Fibroblast of lung (primary cell): ENCODE data around the gene APC2.

Experiments
- CTCF ChIP-seq, 2 donors: IDR thresholded peaks in 1 of 2; conservative IDR thresholded peaks in 1 of 2; 1 replicate in 1 of 2; 2 replicates in 1 of 2; pipeline ENCODE4 v1.5.1; 2011 to 2012; ENCODE audit warnings: low read length in 2 of 2, control low read depth in 1 of 2, inconsistent platforms in 1 of 2, low read depth in 1 of 2, mild to moderate bottlenecking in 1 of 2
- EZH2 ChIP-seq: IDR thresholded peaks from 2 replicates; pipeline ENCODE4 v1.5.1; 2012; ENCODE audit warnings: low read length, control low read depth, mild to moderate bottlenecking; ENCODE audit errors: missing control alignments

GRCh38 chr19:1430246-1430645 is 19.7 kb upstream of the APC2 start:
- no peak for TF ChIP-seq CTCF (conservative IDR thresholded peaks at IDR 0.05 in 1 of 2, IDR thresholded peaks at IDR 0.05 in 1 of 2; ENCODE audit: low read depth in 1 of 2, low read length in 2 of 2)
- no peak for TF ChIP-seq EZH2
